Activated CD8-positive, alpha-beta T cell treated with anti-CD3 and anti-CD28 coated beads for 36 hours (primary cell): ENCODE data around the gene RPUSD1. TPM values are rescaled to one million over a fixed set of nuclear protein-coding genes. Genes with fewer than 3 reads are reported as not detected.

Experiments
- ATAC-seq: fragments of 200-7000 bp; cut with Tn5 transposase; one replicate; pipeline ENCODE4 v1.10.0; 2021; ENCODE audit warnings: mild to moderate bottlenecking, moderate library complexity
- CTCF ChIA-PET: fragments of 350-600 bp; sonication (Branson Sonifier 250); formaldehyde crosslinking; loops from one replicate; lab custom pipeline; 2021; ENCODE audit warnings: antibody characterized with exemption; lab: Charles Lee
- POLR2A ChIA-PET: fragments of 350-600 bp; sonication (Branson Sonifier 250); formaldehyde crosslinking; loops from one replicate; lab custom pipeline; 2021; ENCODE audit warnings: antibody characterized with exemption; lab: Charles Lee
- DNase-seq: peaks from one replicate; pipeline ENCODE4 v3.0.0-alpha.2; 2020
- H3K27ac Mint-ChIP-seq: one replicate; pipeline ENCODE4 v1.8.0; 2021; ENCODE audit warnings: mild to moderate bottlenecking, mixed read lengths
- H3K27me3 Mint-ChIP-seq: one replicate; pipeline ENCODE4 v1.8.0; 2021; ENCODE audit warnings: mixed read lengths
- H3K36me3 Mint-ChIP-seq: one replicate; pipeline ENCODE4 v1.8.0; 2021; ENCODE audit warnings: low read depth, mixed read lengths
- H3K4me1 Mint-ChIP-seq: one replicate; pipeline ENCODE4 v1.8.0; 2021; ENCODE audit warnings: low read depth, mixed read lengths
- H3K4me3 Mint-ChIP-seq: one replicate; pipeline ENCODE4 v1.8.0; 2021; ENCODE audit warnings: mild to moderate bottlenecking, moderate library complexity, mixed read lengths
- H3K9me3 Mint-ChIP-seq: one replicate; pipeline ENCODE4 v1.8.0; 2021; ENCODE audit warnings: mixed read lengths
- intact Hi-C: fragments of 100-400 bp; cut with micrococcal nuclease; formaldehyde crosslinking; loops from one replicate; pipeline ENCODE4 v1.10.0; 2022
- total RNA-seq, 2 experiments: library from RNA; stranded (reverse); gene quantifications; one replicate each; pipeline ENCODE4 v1.2.3, GENCODE V29; 2021
- TF ChIP-seq, protein P1 (sequence below): fragments of 200-600 bp; IDR thresholded peaks from one replicate; pipeline ENCODE4 v1.8.0; 2022; ENCODE audit warnings: antibody characterized with exemption, mild to moderate bottlenecking

Gene RPUSD1
- total RNA-seq, 2 experiments from 2014 or later = 17.1 to 18.1 TPM

DNA sequence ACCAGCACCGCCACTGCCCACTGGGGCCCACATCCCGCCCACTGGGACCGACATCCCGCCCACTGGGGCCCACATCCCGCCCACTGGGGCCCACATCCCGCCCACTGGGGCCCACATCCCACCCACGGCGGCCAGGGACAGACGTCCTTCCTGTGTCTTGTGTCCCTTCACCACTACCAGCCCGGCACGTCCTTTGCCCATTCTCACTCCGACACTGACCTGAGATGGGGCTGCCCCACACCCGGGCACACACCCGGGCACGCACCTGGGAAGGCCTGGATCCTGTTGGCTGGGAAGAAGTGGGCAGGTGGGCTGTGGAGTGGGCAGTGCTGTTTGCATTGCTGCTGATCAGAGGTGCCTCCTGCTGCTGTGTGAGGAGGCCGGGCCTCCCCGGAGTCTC lies 40.7 kb upstream of the RPUSD1 start:
- H3K9me3 Mint-ChIP-seq = no peaks in the 10 kb centered on the region
- no peaks in the 10 kb centered on the region for H3K36me3 Mint-ChIP-seq
- ATAC-seq (no peak), DNase-seq (no peak)
- H3K4me1 Mint-ChIP-seq = no peaks in the 10 kb centered on the region
- peaks cover 2% of the 10 kb centered on the region for H3K27me3 Mint-ChIP-seq
- ChIA-PET CTCF (no interaction called here), POLR2A (no interaction called here)
- H3K4me3 Mint-ChIP-seq = no peak overlapping the region
- intact Hi-C loops = no loop called here
- TF ChIP-seq, protein P1, sequence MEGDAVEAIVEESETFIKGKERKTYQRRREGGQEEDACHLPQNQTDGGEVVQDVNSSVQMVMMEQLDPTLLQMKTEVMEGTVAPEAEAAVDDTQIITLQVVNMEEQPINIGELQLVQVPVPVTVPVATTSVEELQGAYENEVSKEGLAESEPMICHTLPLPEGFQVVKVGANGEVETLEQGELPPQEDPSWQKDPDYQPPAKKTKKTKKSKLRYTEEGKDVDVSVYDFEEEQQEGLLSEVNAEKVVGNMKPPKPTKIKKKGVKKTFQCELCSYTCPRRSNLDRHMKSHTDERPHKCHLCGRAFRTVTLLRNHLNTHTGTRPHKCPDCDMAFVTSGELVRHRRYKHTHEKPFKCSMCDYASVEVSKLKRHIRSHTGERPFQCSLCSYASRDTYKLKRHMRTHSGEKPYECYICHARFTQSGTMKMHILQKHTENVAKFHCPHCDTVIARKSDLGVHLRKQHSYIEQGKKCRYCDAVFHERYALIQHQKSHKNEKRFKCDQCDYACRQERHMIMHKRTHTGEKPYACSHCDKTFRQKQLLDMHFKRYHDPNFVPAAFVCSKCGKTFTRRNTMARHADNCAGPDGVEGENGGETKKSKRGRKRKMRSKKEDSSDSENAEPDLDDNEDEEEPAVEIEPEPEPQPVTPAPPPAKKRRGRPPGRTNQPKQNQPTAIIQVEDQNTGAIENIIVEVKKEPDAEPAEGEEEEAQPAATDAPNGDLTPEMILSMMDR = no peak
- H3K27ac Mint-ChIP-seq = no peak overlapping the region

DNA sequence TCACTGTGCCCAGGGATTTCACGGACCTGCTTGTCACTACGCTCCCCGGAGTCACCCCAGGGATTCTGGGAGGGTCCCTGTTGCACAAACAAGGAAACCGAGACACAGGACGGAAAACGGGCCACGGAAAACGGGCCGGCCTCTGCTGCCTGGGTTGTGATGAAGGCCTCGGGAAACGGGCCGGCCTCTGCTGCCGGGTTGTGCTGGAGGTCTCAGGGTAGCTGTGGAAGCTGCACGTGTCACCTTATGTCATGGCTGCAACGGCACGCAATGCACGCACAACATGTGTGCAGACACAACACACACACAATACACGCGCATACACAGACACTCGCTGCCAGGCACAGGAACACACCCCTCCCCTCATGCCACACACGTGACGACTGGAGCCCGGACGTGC lies 39.3 kb upstream of the RPUSD1 start:
- intact Hi-C loops = no loop called here
- Mint-ChIP-seq H3K4me1 (no peaks in the 10 kb centered on the region), H3K36me3 (no peaks in the 10 kb centered on the region), H3K27ac (no peak overlapping the region), H3K9me3 (no peaks in the 10 kb centered on the region), H3K4me3 (no peak overlapping the region), H3K27me3 (peaks cover 2% of the 10 kb centered on the region)
- ATAC-seq (no peak), DNase-seq (no peak)
- POLR2A ChIA-PET = no interaction called here
- TF ChIP-seq, protein P1 = no peak
- CTCF ChIA-PET = no interaction called here

DNA sequence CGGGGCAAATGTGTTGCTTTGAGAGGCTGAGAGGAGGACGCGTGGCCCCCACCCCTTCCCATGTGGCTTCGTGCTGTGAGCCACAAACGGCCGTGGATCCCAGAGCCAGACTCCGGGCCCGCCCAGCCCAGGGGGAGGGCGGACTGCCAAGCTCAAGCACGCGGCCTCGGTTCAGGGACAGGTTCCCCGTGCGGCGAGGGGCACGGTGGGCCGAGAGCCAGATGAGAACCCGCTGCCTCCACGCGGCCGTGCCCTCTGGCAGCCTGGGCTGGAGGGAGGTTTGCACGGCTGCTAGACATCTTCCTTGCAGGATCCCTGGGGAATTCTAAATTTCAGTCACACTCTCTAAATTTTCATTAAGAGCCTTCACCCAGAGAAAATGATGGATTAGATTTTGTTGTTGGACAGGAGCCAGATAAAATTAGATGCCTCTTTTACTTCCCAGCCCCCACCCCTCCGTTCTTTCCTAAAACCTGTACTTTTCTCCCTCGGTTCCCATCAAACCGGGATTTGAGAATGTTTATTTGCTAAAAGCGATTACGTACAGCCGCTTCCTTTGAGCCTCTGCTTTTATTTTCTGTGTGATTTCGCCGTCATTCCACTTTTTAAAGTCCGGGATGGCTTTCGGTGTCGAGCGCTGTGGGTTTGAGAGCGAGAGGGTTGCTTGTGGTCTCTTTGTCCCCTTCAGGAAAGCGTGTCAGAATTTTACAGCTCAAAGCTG lies 37.3 kb upstream of the RPUSD1 start:
- Mint-ChIP-seq H3K9me3 (no peaks in the 10 kb centered on the region), H3K27me3 (peaks cover 8% of the 10 kb centered on the region), H3K27ac (no peak overlapping the region), H3K36me3 (no peaks in the 10 kb centered on the region), H3K4me3 (no peak overlapping the region), H3K4me1 (peaks cover 2% of the 10 kb centered on the region)
- DNase-seq (no peak), ATAC-seq (no peak)
- intact Hi-C loops = no loop called here
- ChIA-PET CTCF (no interaction called here), POLR2A (interaction anchor here (0.8 kb wide), 1 partner anchor 10 kb away, joined by 3 read pairs; no protein-coding TSS in a partner anchor)
- TF ChIP-seq, protein P1 = no peak

DNA sequence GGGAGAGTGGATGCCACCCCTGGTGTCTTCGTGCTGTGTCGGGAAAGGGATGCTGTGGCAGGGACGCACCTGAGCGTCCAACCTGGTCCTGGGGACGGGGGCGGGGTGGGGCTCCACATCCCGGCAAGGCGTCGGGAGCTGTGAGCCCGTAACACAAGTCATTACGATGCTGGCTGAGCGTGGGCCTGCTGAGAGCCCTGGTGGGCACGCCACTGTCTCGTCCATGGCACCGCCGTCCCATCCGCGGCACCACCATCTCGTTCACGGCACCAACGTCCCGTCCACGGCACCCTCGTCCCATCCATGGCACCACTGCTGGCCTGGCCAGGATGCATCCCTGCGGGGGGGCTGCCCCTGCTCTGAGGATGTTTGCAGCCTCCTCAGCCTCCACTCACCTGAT lies 36.4 kb upstream of the RPUSD1 start:
- ChIA-PET CTCF (no interaction called here), POLR2A (no interaction called here)
- no peaks in the 10 kb centered on the region for H3K36me3 Mint-ChIP-seq
- H3K9me3 Mint-ChIP-seq = no peaks in the 10 kb centered on the region
- H3K27ac Mint-ChIP-seq = no peak overlapping the region
- intact Hi-C loops = no loop called here
- ATAC-seq = no peak
- H3K4me3 Mint-ChIP-seq = no peak overlapping the region
- TF ChIP-seq, protein P1 = no peak
- DNase-seq = no peak
- H3K4me1 Mint-ChIP-seq = peaks cover 5% of the 10 kb centered on the region
- H3K27me3 Mint-ChIP-seq = peaks cover 7% of the 10 kb centered on the region

DNA sequence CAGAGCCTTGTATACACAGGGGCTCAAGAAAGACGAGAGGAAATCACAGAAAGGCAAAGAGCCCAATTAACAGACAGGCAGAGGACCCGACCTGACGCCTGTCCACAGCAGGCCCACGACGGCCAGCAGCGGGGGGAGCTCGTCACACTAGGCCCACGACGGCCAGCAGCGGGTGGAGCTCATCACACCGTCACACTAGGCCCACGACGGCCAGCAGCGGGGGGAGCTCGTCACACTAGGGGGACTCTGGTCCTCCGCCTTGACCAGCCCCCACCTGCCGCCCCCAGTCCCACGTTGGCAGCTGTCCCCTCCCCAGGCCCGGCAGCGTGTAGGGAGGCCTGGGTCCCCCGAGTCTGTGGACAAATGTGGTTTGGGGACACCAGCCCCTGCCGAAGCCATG lies 36.0 kb upstream of the RPUSD1 start:
- Mint-ChIP-seq H3K4me3 (no peak overlapping the region), H3K9me3 (no peaks in the 10 kb centered on the region), H3K36me3 (no peaks in the 10 kb centered on the region), H3K27ac (no peak overlapping the region), H3K27me3 (peaks cover 8% of the 10 kb centered on the region), H3K4me1 (peaks cover 6% of the 10 kb centered on the region)
- no peak for DNase-seq
- TF ChIP-seq, protein P1 = no peak
- intact Hi-C loops = no loop called here
- POLR2A ChIA-PET = no interaction called here
- CTCF ChIA-PET = no interaction called here
- ATAC-seq = no peak
